GM10248 (cell line): ENCODE results near the gene SLC2A14.
"Not testable (repeated sequence)": the region's sequence is repeated elsewhere in the genome, so short reads cannot be mapped to it uniquely, and the experiment has no call there.

Experiments
- CTCF ChIA-PET: fragments of 300-600 bp; sonication (Branson Sonifier 250); formaldehyde crosslinking; extraction: SDS; loops from one replicate; lab custom pipeline; 2021; ENCODE audit warnings: antibody characterized with exemption; lab: Yijun Ruan, JAX
- POLR2A ChIA-PET: fragments of 350-650 bp; sonication (Branson Sonifier 250); formaldehyde crosslinking; extraction: SDS; loops from one replicate; lab custom pipeline; 2020; ENCODE audit warnings: antibody characterized with exemption; lab: Yijun Ruan, JAX
- DNase-seq: peaks from one replicate; pipeline ENCODE4 v3.0.0; 2012; ENCODE audit errors: extremely low spot score
- CTCF ChIP-seq: IDR thresholded peaks from 2 replicates; pipeline ENCODE4 v1.5.1; 2012; ENCODE audit warnings: mild to moderate bottlenecking, low read depth; ENCODE audit errors: extremely low read depth, missing control alignments, control extremely low read depth

The SLC2A14 gene

GRCh38 chr12:7884689-7885088 lies 12.0 kb upstream of the SLC2A14 start:
- ChIA-PET POLR2A (no interaction called here), CTCF (interaction anchor here (1.4 kb wide), 1 partner anchor 8 kb away, joined by 3 read pairs; no protein-coding TSS in a partner anchor)
- no peak for TF ChIP-seq CTCF
- no peak for DNase-seq

DNA sequence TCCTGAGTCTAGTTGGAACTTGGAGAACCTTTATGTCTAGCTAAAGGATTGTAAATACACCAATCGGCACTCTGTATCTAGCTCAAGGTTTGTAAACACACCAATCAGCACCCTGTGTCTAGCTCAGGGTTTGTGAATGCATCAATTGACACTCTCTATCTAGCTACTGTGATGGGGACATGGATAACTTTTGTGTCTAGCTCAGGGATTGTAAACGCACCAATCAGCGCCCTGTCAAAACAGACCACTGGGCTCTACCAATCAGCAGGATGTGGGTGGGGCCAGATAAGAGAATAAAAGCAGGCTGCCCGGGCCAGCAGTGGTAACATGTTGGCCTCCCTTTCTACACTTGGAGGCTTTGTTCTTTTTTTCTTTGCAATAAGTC lies 9.0 kb upstream of the SLC2A14 start:
- POLR2A ChIA-PET, DNase-seq: not testable (repeated sequence)
- CTCF ChIA-PET: interaction anchor here (1.9 kb wide), 1 partner anchor 22 kb away, joined by 5 read pairs; no protein-coding TSS in a partner anchor

GRCh38 chr12:7880952-7881735 lies 8.4 kb upstream of the SLC2A14 start:
- CTCF ChIA-PET: interaction anchor here (1.9 kb wide), 1 partner anchor 21 kb away, joined by 5 read pairs; no protein-coding TSS in a partner anchor
- DNase-seq: not testable (repeated sequence)
- POLR2A ChIA-PET: interaction anchor here (0.6 kb wide), 1 partner anchor 55 kb away, joined by 5 read pairs; no protein-coding TSS in a partner anchor

DNA sequence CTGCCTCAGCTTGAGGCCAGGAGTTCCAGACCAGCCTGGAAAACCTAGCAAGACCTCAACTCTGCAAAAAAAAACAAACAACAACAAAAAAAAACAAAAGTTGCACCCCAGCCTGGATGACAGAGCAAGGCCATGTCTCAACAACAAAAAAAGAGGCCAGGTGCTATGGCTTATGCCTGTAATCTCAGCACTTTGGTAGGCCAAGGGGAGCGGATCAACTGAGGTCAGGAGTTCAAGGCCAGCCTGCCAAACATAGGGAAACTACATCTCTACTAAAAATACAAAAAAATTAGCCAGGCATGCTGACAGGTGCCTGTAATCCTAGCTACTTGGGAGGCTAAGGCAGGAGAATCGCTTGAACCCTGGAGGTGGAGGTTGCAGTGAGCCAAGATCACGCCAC lies 6.5 kb upstream of the SLC2A14 start:
- TF ChIP-seq CTCF: no peak
- no peak for DNase-seq
- ChIA-PET CTCF (no interaction called here), POLR2A (no interaction called here)

GRCh38 chr12:7877420-7877819 lies 4.7 kb upstream of the SLC2A14 start:
- no peak for DNase-seq
- CTCF ChIA-PET: no interaction called here

DNA sequence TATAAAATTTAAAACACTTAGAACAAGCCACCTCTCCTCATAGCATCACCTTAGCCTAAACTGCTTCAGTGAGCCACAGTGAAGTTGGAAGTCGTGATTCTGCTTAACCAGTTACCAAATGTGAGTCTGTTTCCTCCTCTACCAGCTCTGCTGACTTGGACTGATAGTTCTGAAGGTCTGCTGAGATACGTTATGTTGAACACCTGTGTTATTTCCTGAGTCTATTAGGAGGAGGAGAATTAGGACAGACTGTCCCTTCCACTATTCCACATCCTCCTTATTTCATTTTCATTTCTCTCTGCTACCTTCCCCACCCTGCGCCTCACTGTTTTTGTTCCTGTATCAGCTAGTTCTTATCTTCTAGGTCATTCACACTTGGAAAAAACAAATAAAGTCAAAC lies 2.4 kb downstream of the SLC2A14 start:
- ChIA-PET CTCF (interaction anchor here (1.2 to 1.5 kb wide), 2 partner anchors 11 to 63 kb away, joined by 3 to 4 read pairs; no protein-coding TSS in a partner anchor), POLR2A (no interaction called here)
- no peak for TF ChIP-seq CTCF
- no peak for DNase-seq

More at GRCh38 chr12:7877420-7877819, 4.7 kb upstream of the SLC2A14 start:
- POLR2A ChIA-PET: no interaction called here
- TF ChIP-seq CTCF: no peak

DNA sequence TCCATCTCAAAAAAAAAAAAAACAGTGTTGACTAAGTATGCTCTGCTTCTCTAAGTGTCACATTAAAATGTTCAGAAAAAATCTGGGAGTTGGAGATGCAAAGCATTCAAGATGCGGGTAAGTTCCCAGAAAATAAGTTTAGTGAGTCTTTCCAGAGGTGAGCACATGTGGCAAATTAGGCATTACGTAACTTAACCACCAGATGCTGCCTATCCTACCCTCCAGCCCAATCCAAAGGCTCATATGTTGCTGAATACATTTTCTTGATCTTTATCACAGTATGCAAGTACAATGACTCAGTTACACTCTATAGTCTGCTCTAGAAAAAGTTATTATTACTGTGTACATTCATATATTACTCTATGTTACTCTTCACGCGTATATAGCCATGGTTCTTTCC lies 3.6 kb downstream of the SLC2A14 start:
- CTCF ChIA-PET: no interaction called here
- no peak for TF ChIP-seq CTCF
- POLR2A ChIA-PET: no interaction called here
- DNase-seq: no peak
